Activated CD4-positive, alpha-beta T cell treated with anti-CD3 and anti-CD28 coated beads, Interleukin-2, amount 50 U/mL, for 16 hours (primary cell): ENCODE measurements around the gene GABRR3.
"Not testable (repeated sequence)": the region's sequence is repeated elsewhere in the genome, so short reads cannot be mapped to it uniquely, and the experiment has no call there.

Experiments used
- DNase-seq: peaks from one replicate; pipeline ENCODE4 v3.0.0-alpha.2; 2020

GABRR3 gene

DNA sequence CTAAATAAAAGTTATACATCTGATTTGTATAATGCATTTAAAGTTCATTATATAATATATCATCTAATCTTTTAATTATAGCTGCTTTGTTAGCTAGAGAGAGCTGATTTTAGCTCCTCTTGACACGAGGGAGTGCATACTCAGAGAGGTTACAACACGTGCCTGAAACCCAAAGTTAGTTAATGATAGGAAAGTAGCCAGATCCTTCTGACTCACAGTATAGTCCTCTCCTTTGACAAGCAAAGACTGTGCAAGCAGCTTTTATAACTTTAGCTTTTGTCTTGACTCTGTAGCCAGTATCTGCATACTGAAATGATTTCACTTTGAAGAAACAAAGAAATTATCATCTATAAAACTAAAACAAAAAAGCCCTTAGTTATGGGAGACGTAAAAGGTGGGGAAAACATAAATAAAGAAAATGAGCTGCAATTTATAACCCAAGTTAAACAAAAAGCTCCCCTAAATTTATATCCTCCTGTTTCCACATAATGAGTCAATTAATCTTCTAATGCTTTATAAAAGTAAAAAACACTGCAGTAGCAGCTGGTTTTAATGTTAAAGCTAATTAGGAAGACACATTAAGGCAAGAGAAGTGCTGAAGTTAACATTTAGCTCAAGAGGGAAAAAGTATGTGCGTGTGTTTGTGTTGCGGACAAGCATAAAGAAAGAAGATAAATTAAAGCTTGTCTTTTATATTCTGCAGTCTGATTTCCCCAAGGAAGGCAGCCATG lies 13.1 kb downstream of the GABRR3 start:
- no peak for DNase-seq

- no peak for DNase-seq
Measured at GRCh38 chr3:98020412-98020811, 14.7 kb downstream of the GABRR3 start.

DNA sequence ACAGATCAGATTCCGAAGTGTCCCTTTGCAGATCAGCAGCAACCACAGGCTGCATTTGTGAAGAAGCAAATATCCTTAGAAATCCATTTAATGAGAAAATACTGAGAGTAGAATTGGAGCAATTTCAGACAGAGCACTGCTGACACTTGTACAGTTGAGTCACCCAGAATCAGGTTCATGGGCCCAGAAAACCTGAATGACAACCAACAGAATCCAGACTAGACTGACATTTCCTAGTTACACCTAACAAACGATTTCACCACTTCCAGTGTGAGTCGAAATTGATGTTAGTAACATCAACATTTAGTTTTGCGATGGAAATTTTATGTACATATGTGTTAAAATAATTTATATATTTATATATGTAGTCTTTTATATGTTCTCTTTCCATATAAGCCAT lies 16.8 kb downstream of the GABRR3 start:
- no peak for DNase-seq

GRCh38 chr3:98014268-98014585 lies 20.9 kb downstream of the GABRR3 start:
- no peak for DNase-seq

DNA sequence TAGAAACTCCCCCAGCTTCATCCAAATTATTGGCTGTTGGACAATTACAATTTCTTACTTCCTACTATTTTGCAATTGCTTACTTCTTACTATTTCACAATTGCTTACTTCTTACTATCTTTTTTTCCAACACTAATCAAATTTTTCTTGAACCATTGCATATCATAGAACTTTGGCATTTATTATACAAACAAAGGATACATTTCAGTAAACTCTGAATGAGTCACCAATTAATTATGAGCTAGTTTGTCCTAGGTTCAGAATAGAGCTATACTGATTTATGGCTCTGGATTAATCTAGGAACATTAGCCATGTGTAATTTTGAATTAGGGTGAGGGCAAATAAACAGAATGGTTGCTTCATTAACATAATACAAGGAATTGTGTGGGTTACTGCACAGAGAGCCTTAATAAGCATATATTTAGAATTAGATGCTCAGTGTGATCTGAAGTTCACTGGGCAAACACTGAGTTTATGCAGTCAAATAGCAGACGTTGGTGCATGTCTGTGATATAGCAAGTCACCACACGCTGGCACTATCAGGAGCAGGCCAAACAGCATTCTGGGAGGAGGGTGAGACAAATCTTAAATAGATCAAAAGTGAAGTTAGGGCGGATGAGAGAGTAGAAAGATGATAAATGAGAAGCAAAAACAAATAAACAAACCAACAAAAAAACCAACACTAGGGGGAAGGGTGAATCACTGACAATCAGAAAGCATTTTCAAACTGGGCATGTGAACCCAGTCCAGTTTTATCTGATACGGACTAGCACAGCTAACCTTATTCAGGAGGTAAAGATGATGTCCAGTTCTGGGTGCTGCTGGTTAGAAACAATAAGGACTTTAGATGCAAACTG lies 21.5 kb downstream of the GABRR3 start:
- DNase-seq: no peak

DNA sequence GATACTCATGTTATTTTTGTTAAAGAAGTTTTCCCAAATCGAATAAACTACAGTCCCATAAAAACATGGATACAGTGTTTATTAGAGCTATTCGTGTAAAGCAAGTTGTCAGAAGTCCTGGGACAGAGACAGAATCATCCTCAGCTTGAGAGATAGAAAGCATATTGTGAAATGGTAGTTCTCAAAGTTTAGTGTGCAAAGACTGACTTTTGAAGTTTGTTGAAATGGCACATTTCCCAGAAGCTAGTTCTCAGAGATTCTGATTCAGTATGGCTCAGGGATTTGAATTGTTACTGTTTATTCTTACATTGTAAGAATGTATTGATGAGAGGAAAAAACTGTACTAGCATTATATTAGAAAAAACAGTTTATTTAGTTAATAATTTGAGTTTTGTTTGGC lies 22.1 kb downstream of the GABRR3 start:
- no peak for DNase-seq

GRCh38 chr3:98010883-98011449 lies 24.1 kb downstream of the GABRR3 start:
- DNase-seq: not testable (repeated sequence)

DNA sequence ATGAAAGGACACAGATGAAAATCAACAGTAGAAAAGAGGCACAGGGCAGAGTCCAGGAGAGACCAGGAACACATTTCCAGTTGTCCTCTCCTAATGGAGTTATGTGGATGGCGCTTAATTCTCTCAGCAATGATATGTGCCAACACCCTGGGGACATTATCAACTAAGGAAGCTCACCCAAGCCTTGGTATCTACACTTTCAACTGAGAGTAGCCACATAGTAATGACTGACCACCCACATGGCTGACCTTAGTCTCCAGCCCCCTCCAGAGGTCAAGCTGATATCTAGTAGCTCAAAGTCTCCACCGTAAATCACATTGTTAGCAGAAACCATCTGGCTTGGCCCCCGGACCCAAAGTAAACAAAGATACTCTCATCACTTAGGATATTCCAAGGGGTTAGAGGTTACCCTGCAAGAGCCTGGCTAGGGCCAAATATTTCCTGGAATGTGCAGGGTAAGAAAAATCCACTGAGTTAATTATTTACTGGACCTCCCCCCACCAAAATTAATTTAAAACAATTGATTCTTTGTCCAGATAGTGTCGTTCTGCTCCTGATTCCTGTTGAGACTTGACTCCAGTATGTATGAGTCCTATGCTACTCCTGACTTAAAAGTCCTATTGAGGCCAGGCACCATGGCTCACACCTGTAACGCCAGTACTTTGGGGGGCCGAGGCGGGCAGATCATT lies 24.8 kb downstream of the GABRR3 start:
- no peak for DNase-seq

- no peak for DNase-seq
Measured at GRCh38 chr3:98008855-98009254, 26.3 kb downstream of the GABRR3 start.

DNA sequence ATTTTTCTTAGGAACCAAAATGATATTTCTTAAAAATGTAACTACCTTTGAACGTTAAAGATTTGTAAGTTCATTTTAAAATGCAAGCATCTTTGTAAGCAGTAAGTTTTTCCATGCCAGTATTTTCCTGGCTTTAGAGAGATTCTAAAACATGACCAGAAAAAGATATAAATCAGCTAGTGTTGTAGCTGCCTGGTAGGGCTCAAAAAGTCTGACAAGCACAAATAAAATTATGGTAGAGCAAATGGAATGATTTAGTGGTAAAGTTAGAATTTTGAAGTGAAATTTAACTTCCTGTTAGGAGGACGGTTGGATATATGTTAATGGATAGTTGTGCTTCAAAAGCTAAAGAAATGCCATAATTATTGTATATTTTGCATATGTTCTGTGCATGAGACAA lies 29.7 kb downstream of the GABRR3 start:
- DNase-seq: no peak

DNA sequence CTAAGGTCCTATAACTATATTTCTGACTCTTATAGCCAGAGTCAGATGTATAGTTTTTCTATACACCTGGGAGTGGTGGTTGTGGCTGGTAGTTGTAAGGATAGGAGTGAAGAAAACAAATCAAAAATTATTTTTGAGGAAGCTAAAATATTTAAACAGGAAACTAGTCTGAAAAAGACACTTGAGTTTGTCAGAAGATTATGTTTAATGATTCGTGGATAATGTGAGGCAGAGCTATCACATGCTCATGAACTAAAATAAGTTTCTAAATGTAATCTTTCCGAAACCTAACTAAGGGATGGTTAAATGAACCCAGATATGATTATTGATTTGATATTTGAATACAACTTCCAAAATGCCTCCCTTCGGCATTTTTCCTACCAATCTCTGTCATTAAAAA lies 30.4 kb downstream of the GABRR3 start:
- DNase-seq: no peak

DNA sequence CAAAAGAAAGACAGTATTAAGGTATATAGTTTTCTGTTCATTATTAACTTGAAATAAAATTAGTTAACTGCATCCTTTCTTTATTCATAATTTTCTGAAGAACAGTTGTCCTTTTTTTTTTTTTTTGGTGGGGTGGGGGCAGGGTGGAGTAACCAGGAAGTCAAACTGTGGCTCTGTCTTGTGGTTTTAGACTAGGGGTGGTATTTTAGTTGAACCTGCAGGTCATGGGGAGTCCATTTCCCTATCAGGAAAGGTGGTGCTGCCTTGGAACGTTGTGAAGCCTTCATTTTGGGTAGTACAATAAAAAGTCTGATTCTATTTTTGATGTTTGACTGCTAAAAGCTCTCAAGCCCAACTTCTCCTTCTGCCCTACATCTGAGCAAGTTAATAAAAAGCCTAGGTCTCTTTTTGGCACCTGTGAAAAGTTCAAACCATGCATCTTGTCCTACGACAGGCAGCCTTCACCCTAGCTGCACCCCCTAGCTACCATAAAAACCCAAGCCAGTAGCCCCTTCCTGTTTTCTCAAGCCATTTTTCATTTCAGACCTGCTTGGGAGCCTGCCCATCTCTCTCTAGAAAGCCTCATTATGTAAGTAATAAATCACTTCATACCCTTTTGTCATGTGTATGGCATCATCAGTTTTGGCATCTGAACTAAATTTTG lies 31.7 kb downstream of the GABRR3 start:
- DNase-seq: no peak

DNA sequence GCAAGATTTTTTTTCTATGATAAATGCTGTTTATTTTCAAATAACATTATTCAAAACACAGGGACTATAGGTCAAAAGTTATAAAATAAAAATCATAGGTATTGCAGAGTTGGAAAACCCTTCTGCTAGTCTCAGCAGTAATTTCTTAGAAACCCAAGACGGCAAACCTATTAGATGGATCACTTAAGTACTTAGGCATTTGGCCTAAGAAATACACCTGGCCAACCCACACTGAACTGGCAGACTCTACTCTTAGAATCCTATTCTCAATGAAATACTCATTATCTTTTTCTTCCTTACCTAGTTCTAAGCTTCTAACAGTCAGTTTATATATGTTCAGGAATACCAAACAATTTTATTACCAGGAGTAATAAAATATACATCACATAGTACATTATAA lies 32.4 kb downstream of the GABRR3 start:
- no peak for DNase-seq

GRCh38 chr3:97999994-98000393 lies 35.1 kb downstream of the GABRR3 start:
- no peak for DNase-seq

DNA sequence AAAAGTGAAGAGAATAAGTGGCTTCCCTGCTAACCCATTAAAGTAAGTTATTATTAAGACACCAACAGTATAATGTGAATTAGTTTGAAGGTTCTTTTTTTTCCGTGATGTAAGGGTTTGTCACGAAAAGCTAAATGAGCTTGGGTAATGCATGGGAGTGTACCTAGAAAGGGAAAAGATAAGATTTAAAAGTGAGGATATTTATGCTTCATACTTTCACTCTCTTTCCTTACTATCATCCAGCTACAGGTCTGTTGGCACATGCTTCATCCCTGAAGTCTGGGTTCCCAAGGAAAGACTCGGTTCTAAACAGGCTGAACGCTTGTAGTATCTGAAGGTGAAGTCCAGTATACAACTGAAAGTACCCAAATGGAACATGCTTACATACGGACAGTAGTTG lies 36.0 kb downstream of the GABRR3 start:
- DNase-seq: no peak

DNA sequence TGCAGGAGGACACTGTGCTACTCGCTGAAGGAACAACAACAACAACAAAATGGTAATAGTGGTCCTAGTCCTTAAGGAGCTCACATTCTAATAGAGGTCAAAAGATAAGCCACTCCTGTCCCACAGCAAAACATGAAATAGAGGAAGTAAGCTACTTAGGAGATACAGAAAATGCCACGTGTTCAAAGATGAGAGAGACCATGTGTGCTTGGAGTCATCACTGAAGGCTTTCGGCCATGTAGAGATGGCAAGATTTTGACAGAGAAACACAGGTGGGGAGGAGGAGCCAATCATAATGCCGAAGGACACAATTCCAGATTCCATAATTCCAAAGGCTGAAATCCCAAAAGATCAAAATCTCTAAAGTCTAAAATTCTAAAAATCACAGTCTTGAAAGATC lies 38.1 kb downstream of the GABRR3 start:
- DNase-seq: no peak

DNA sequence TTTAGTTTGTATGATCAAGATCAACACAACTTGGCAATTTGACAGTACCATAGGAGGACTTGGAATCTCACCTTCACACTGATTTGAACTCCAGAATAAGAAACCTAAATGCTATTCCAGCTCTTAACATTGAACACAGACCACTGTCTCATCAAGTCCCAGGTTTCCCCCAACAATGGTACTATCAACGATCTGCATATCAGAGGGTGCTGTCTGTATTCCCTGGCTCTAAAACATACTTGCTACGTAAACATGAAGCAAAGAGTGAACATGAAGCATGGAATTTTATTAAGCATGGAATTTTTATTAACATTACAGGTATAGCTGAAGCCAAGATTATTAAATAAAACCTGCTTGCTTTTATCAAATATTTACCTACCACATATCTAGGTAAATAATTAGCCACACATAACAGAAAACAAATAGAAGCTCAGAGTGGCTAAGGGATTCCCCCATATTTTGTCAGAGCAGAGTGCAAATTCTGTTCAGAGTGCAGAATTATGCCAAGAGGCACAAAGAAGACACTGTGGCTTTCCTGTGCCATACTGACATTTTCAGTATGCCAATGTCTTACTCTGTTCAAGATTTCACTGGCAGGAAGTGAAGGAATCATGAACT lies 40.7 kb downstream of the GABRR3 start:
- DNase-seq: no peak

DNA sequence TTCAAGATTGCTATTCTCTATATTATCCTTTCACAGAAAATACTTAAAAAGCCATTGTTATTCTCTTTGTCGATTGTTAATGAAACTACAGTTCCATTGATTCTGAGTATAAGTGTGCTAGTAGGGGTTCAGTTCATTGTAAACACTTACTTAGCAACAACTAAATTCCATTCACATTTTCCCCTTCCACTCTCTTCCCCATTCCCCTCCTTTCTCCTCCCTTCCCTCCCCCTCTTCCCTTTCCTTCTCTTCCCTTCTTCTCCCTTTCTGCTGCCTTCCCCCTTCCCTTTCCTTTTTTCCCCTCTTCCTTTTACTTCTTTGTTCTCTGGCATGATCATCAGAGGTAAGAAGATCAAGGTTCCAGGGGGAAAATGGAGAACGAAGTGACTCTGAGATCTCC lies 41.6 kb downstream of the GABRR3 start:
- no peak for DNase-seq

- DNase-seq: no peak
Measured at GRCh38 chr3:97992547-97993173, 42.5 kb downstream of the GABRR3 start.

- peak; percentile 60 for DNase-seq
Measured at GRCh38 chr3:97991293-97991682, 43.8 kb downstream of the GABRR3 start.

- peak; percentile 55 for DNase-seq
Measured at GRCh38 chr3:97990624-97991292, 44.4 kb downstream of the GABRR3 start.
